ENCODE measurements around the gene DUOXA1. TPM values are rescaled to one million over a fixed set of nuclear protein-coding genes. Genes with fewer than 3 reads are reported as not detected.

DUOXA1 gene
- 0.23 and 0.26 TPM in 2 replicates for total RNA-seq (2014; rRNA removed; shearing (Covaris generic))

GRCh38 chr15:45129651-45130129 lies at the start of gene DUOXA1, which contains the start of gene DUOX1:
Gene DUOXA1, minus strand, starts transcription at chr15:45129879. Its CDS starts 6,865 bp downstream, at chr15:45123014.
Gene DUOX1, plus strand, starts transcription at chr15:45129994. Its CDS starts 1,973 bp downstream, at chr15:45131967.
- no peak for DNase-seq (ENCODE audit: low spot score)

GRCh38 chr15:45177285-45177684 lies 47.6 kb upstream of the DUOXA1 start:
- DNase-seq (ENCODE audit: low spot score) = no peak

GRCh38 chr15:45174577-45174976 lies 44.9 kb upstream of the DUOXA1 start:
- DNase-seq (ENCODE audit: low spot score) = no peak

GRCh38 chr15:45174069-45174468 lies 44.4 kb upstream of the DUOXA1 start:
- DNase-seq (ENCODE audit: low spot score) = no peak

- DNase-seq (ENCODE audit: low spot score) = no peak
Measured at GRCh38 chr15:45171912-45172311, 42.2 kb upstream of the DUOXA1 start.

- no peak for DNase-seq (ENCODE audit: low spot score)
Measured at GRCh38 chr15:45169608-45170480, 40.2 kb upstream of the DUOXA1 start.

- DNase-seq (ENCODE audit: low spot score) = no peak
Measured at GRCh38 chr15:45168751-45169551, 39.3 kb upstream of the DUOXA1 start.

GRCh38 chr15:45168286-45168685 lies 38.6 kb upstream of the DUOXA1 start:
- no peak for DNase-seq (ENCODE audit: low spot score)

GRCh38 chr15:45167631-45168205 lies 38.0 kb upstream of the DUOXA1 start:
- DNase-seq (ENCODE audit: low spot score) = no peak

- peak; percentile 92 for DNase-seq (ENCODE audit: low spot score)
Measured at GRCh38 chr15:45166834-45167630, 37.4 kb upstream of the DUOXA1 start.

GRCh38 chr15:45165536-45165935 lies 35.9 kb upstream of the DUOXA1 start:
- no peak for DNase-seq (ENCODE audit: low spot score)

- DNase-seq (ENCODE audit: low spot score) = no peak
Measured at GRCh38 chr15:45164914-45165313, 35.2 kb upstream of the DUOXA1 start.

GRCh38 chr15:45163508-45163856 lies 33.8 kb upstream of the DUOXA1 start:
- no peak for DNase-seq (ENCODE audit: low spot score)

- DNase-seq (ENCODE audit: low spot score) = peak; percentile 92
Measured at GRCh38 chr15:45162771-45163507, 33.3 kb upstream of the DUOXA1 start.

GRCh38 chr15:45161666-45162065 lies 32.0 kb upstream of the DUOXA1 start:
- no peak for DNase-seq (ENCODE audit: low spot score)

- no peak for DNase-seq (ENCODE audit: low spot score)
Measured at GRCh38 chr15:45157974-45158373, 28.3 kb upstream of the DUOXA1 start.

GRCh38 chr15:45156744-45157455 lies 27.2 kb upstream of the DUOXA1 start:
- DNase-seq (ENCODE audit: low spot score) = no peak

- no peak for DNase-seq (ENCODE audit: low spot score)
Measured at GRCh38 chr15:45155739-45156138, 26.1 kb upstream of the DUOXA1 start.

- no peak for DNase-seq (ENCODE audit: low spot score)
Measured at GRCh38 chr15:45151998-45152828, 22.5 kb upstream of the DUOXA1 start.
